H1 (cell line): Measurements from ENCODE around the gene METTL8. TPM values are rescaled to one million over a fixed set of nuclear protein-coding genes. Genes with fewer than 3 reads are reported as not detected.

ENCODE experiments used
- ASH2L ChIP-seq: fragments of 200-600, 300-600 bp; sonication (generic); IDR thresholded peaks from one replicate; pipeline ENCODE4 v1.7.1; 2017; ENCODE audit warnings: low read length
- CEBPB ChIP-seq: IDR thresholded peaks from 2 replicates; pipeline ENCODE4 v1.6.1; 2012; ENCODE audit warnings: low read depth, low read length
- CHD7 ChIP-seq: fragments of 300-600 bp; sonication (generic); IDR thresholded peaks from 2 replicates; pipeline ENCODE4 v1.7.1; 2012; ENCODE audit warnings: low read length, moderate library complexity, mild to moderate bottlenecking, inconsistent platforms; ENCODE audit not compliant: insufficient replicate concordance
- CTBP2 ChIP-seq: IDR thresholded peaks from 2 replicates; pipeline ENCODE4 v1.7.0; 2011; ENCODE audit warnings: borderline replicate concordance, mild to moderate bottlenecking, moderate library complexity, mixed read lengths, low read length; ENCODE audit not compliant: insufficient read depth, insufficient read length
- GABPA ChIP-seq: IDR thresholded peaks from 2 replicates; pipeline ENCODE4 v1.6.1; 2011; ENCODE audit warnings: mild to moderate bottlenecking, low read length, moderate library complexity, borderline replicate concordance; ENCODE audit not compliant: insufficient read depth
- HDAC6 ChIP-seq: IDR thresholded peaks from one replicate; pipeline ENCODE4 v1.7.1; 2012; ENCODE audit warnings: low read depth, mild to moderate bottlenecking, inconsistent platforms, low read length, moderate library complexity
- KDM5A ChIP-seq: fragments of 200-600 bp; IDR thresholded peaks from 2 replicates; pipeline ENCODE4 v1.7.1; 2012; ENCODE audit warnings: mild to moderate bottlenecking, low read length, inconsistent platforms, mixed read lengths
- PHF8 ChIP-seq: fragments of 200-600 bp; sonication (generic); conservative IDR thresholded peaks from 2 replicates; pipeline ENCODE4 v1.7.1; 2012; ENCODE audit warnings: low read depth, mild to moderate bottlenecking, inconsistent platforms, low read length, moderate library complexity
- SRF ChIP-seq: IDR thresholded peaks from 2 replicates; pipeline ENCODE4 v1.6.1; 2011; ENCODE audit warnings: mild to moderate bottlenecking, low read depth, low read length, moderate library complexity
- TEAD4 ChIP-seq: IDR thresholded peaks from 2 replicates; pipeline ENCODE4 v1.6.1; 2012; ENCODE audit warnings: low read depth, low read length, inconsistent platforms, mixed read lengths
- polyA plus RNA-seq, 7 experiments: library from polyadenylated mRNA; depleted of rRNA in 3 of 7; stranded (reverse) in 5 of 7; unstranded in 2 of 7; fragments of >200 nt in 5 of 7; fragments of 200-250 nt in 2 of 7; gene quantifications; 1 replicate in 5 of 7; 2 replicates in 1 of 7; 4 replicates in 1 of 7; pipeline versions ENCODE4 v1.2.1 to v1.2.3, GENCODE V29; 2011 to 2013; ENCODE audit warnings: missing spikeins in 2 of 7, mixed read lengths in 2 of 7
- total RNA-seq: library from RNA; stranded (reverse); fragmentation: NEBNext Ultra II Directional; extraction: Animal tissue kit (Norgen Biotek cat#: 25700); gene quantifications from 2 replicates; pipeline ENCODE4 v1.2.1, GENCODE V29; 2021

Gene METTL8
- total and polyA plus RNA-seq, 2 of the 8 experiments (the other 6 are each of a cell fraction or from before 2014, with no cell fraction given), result 17.6 to 79.7 TPM

GRCh38 chr2:171420728-171421563 lies 12.8 kb downstream of the METTL8 start (continued):
- no peak for TF ChIP-seq CHD7
- no peak for TF ChIP-seq GABPA
- TF ChIP-seq ASH2L, result no peak
- no peak for TF ChIP-seq CTBP2
- no peak for TF ChIP-seq HDAC6
- no peak for TF ChIP-seq PHF8
- no peak for TF ChIP-seq TEAD4
- TF ChIP-seq SRF, result no peak
- no peak for TF ChIP-seq CEBPB
- no peak for TF ChIP-seq KDM5A
